Measurements from ENCODE around the gene TXNDC11. TPM values are rescaled to one million over a fixed set of nuclear protein-coding genes. Genes with fewer than 3 reads are reported as not detected.

Gene TXNDC11
- total RNA-seq, 1 experiment from 2014 or later, result 24.3 TPM

DNA sequence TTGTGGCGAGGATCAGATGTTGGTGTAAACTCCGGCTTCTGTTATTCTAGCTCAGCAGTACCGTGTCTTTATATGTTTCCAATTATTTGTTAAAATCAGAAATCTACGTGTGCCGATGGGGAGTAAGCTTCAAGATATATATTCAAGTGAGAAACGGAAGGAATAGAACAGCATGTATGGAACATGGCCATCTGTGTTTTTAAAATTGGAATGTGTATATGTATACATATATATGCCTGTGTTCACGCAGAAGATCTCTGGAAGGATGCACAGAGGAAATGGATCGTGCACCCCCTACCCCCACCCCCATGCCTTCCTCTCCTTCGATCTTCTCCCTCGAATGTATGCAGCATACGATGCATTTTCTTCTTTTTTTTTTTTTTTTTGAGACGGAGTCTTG lies 82.1 kb downstream of the TXNDC11 start:
- Mint-ChIP-seq H3K36me3 (ENCODE audit: insufficient read depth, unreplicated experiment) (no peaks in the 10 kb centered on the region), H3K27me3 (ENCODE audit: insufficient read depth, unreplicated experiment) (no peaks in the 10 kb centered on the region), H3K4me1 (ENCODE audit: low read depth, unreplicated experiment) (no peaks in the 10 kb centered on the region), H3K27ac (ENCODE audit: unreplicated experiment) (no peak overlapping the region), H3K9me3 (ENCODE audit: unreplicated experiment) (no peaks in the 10 kb centered on the region), H3K4me3 (ENCODE audit: unreplicated experiment) (no peak overlapping the region)
- Histone ChIP-seq H3K9me3 (no peaks in the 10 kb centered on the region), H3K36me3 (ENCODE audit: control insufficient read depth, insufficient read depth, low read length) (no peaks in the 10 kb centered on the region), H3K27me3 (replicated peaks; ENCODE audit: control insufficient read depth, insufficient read depth, low read length) (no peaks in the 10 kb centered on the region), H3K4me3 (ENCODE audit: low read depth, low read length) (no peak overlapping the region), H3K4me1 (no peaks in the 10 kb centered on the region)
- TF ChIP-seq CTCF (IDR thresholded peaks at IDR 0.05; ENCODE audit: insufficient read depth in 1 of 2, low read depth in 1 of 2, low read length in 1 of 2, severe bottlenecking in 1 of 2, unreplicated experiment in 1 of 2), result no peak
- intact Hi-C loops (cut with micrococcal nuclease; ENCODE audit: unreplicated experiment), result no loop called here
- no TSS peak for BruUV-seq (replicated peaks)
- POLR2A ChIA-PET, result no interaction called here
- CTCF ChIA-PET, result no interaction called here
- no peak for DNase-seq

- H3K27me3 ChIP-seq (replicated peaks; ENCODE audit: control insufficient read depth, insufficient read depth, low read length), result no peaks in the 10 kb centered on the region
- POLR2A ChIA-PET, result no interaction called here
- no TSS peak for BruUV-seq (replicated peaks)
These were observed 83.6 kb downstream of the TXNDC11 start for GRCh38 chr16:11658896-11659708.

GRCh38 chr16:11657556-11657955 lies 85.1 kb downstream of the TXNDC11 start:
- no TSS peak for BruUV-seq (replicated peaks)
- Mint-ChIP-seq H3K36me3 (ENCODE audit: insufficient read depth, unreplicated experiment) (no peaks in the 10 kb centered on the region), H3K4me1 (ENCODE audit: low read depth, unreplicated experiment) (no peaks in the 10 kb centered on the region), H3K9me3 (ENCODE audit: unreplicated experiment) (no peaks in the 10 kb centered on the region), H3K4me3 (ENCODE audit: unreplicated experiment) (no peak overlapping the region), H3K27me3 (ENCODE audit: insufficient read depth, unreplicated experiment) (no peaks in the 10 kb centered on the region), H3K27ac (ENCODE audit: unreplicated experiment) (no peak overlapping the region)
- ChIA-PET CTCF (no interaction called here), POLR2A (no interaction called here)
- intact Hi-C loops (cut with micrococcal nuclease; ENCODE audit: unreplicated experiment), result no loop called here
- Histone ChIP-seq H3K4me1 (no peaks in the 10 kb centered on the region), H3K27me3 (replicated peaks; ENCODE audit: control insufficient read depth, insufficient read depth, low read length) (no peaks in the 10 kb centered on the region), H3K4me3 (ENCODE audit: low read depth, low read length) (no peak overlapping the region), H3K9me3 (no peaks in the 10 kb centered on the region), H3K36me3 (ENCODE audit: control insufficient read depth, insufficient read depth, low read length) (no peaks in the 10 kb centered on the region)
- no peak for TF ChIP-seq CTCF (IDR thresholded peaks at IDR 0.05; ENCODE audit: insufficient read depth in 1 of 2, low read depth in 1 of 2, low read length in 1 of 2, severe bottlenecking in 1 of 2, unreplicated experiment in 1 of 2)
- no peak for DNase-seq

More at GRCh38 chr16:11658896-11659708, 83.6 kb downstream of the TXNDC11 start:
- intact Hi-C loops (cut with micrococcal nuclease; ENCODE audit: unreplicated experiment), result no loop called here
- Histone ChIP-seq H3K4me1 (no peaks in the 10 kb centered on the region), H3K36me3 (ENCODE audit: control insufficient read depth, insufficient read depth, low read length) (no peaks in the 10 kb centered on the region), H3K4me3 (ENCODE audit: low read depth, low read length) (no peak overlapping the region), H3K9me3 (no peaks in the 10 kb centered on the region)
- H3K36me3 Mint-ChIP-seq (ENCODE audit: insufficient read depth, unreplicated experiment), result no peaks in the 10 kb centered on the region
- no peaks in the 10 kb centered on the region for H3K9me3 Mint-ChIP-seq (ENCODE audit: unreplicated experiment)
- no peaks in the 10 kb centered on the region for H3K4me1 Mint-ChIP-seq (ENCODE audit: low read depth, unreplicated experiment)
- no peak for TF ChIP-seq CTCF (IDR thresholded peaks at IDR 0.05; ENCODE audit: insufficient read depth in 1 of 2, low read depth in 1 of 2, low read length in 1 of 2, severe bottlenecking in 1 of 2, unreplicated experiment in 1 of 2)
- H3K4me3 Mint-ChIP-seq (ENCODE audit: unreplicated experiment), result no peak overlapping the region
- H3K27ac Mint-ChIP-seq (ENCODE audit: unreplicated experiment), result no peak overlapping the region
- H3K27me3 Mint-ChIP-seq (ENCODE audit: insufficient read depth, unreplicated experiment), result no peaks in the 10 kb centered on the region
- DNase-seq, result no peak
- CTCF ChIA-PET, result interaction anchor here (0.5 kb wide), 1 partner anchor 43 kb away, joined by 3 read pairs; no protein-coding TSS in a partner anchor
